ENCODE data around the gene HYOU1. TPM values are rescaled to one million over a fixed set of nuclear protein-coding genes. Genes with fewer than 3 reads are reported as not detected.
A peak's percentile ranks its signal among the peaks of the same experiment; 100 is the strongest.
"Not testable (repeated sequence)": the region's sequence is repeated elsewhere in the genome, so short reads cannot be mapped to it uniquely, and the experiment has no call there.

The HYOU1 gene
- total RNA-seq, 1 donor from 2014 or later, result 162 TPM

DNA sequence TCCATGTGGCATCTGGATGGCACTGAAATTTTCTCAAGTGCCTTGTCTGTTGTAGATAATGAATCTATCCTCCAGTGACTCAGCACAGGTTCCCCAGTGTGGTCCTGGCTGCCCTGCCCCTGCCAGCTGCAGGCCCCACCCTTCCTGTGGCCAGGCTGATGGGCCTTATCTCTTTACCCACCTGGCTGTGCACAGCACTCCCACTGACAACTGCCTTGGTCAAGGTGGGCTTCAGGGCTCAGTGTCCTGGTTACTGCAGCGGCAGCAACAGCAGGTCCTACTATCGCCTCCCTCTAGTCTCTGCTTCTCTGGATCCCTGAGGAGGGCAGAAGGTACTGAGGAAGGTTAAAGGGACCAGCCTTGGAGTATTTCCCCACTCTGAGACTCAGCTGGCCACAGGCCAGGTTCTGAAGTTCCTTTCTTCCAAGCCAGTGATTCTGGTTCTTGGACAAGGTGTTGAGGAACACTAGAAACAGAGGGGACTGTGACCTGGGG, 30.8 kb upstream of the HYOU1 start:
- no peak for DNase-seq (ENCODE audit: low spot score)

DNA sequence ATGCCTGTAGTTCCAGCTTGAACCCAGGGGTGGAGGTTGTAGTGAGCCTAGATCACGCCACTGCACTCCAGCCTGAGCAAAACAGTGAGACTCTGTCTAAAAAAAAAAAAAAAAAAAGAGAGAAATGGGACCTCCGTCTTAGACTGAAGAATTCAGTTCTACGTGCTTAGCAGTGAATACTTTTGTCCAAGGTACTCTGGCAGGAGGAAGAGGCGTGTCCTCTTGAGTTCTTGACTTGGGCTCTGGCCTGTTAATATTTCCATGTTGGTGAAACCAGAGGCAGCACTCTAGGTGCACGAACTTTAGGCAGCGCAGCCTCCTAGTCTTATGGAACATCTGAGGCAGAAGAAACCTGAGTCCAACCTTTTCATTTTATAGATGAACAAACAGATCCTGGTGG, 30.1 kb upstream of the HYOU1 start:
- DNase-seq (ENCODE audit: low spot score), result no peak

DNA sequence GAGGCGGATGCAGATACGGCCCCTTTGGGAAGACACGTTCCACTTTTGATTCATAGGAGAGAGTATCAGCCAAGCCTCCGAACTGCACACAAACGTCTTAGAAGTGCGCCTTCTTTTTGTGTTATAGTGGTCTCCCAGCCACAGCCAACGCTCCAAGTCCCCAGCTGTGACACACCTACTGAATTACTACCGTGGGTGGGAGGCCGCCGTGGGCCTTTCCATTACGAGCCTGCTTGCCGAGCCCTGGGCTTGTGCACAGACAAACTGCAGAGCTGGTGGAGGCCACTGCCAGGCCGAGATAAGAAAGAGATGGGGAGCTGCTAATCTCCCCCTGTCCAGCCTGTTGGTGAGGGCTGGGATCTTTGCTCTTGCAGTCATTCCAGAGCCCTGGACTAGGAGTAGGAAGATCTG, 28.4 kb upstream of the HYOU1 start:
- no peak for DNase-seq (ENCODE audit: low spot score)

DNA sequence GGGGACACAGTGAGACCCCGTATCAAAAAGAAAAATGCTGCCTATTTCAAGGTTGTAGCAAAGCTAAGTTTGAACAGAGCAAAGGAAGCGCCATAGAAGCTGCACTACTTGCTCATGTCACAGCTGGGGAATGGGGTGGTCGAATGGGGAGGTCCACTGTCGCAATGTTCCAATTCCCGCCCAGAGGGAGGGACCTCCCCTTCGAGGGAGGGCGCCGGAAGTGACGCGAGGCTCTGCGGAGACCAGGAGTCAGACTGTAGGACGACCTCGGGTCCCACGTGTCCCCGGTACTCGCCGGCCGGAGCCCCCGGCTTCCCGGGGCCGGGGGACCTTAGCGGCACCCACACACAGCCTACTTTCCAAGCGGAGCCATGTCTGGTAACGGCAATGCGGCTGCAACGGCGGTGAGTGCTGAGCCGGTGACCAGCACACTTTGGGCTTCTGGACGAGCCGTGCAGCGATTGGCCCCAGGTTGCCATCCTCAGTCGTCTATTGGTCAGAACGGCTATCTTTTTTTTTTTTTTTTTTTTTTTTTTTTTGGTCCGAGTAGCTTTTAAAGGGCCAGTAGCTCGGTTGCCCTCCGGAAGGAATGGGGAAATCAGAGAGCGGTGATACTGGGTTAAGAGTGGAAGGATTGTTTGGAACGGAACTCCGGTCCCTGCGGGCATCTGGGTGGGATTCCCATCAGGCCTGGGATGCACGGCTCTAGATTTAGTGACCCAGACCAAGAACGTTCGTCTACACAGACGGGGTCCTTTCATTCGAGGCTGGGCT, 27.8 kb upstream of the HYOU1 start, which contains the start of gene HMBS:
Gene HMBS (plus strand): TSS at position 219 of the 774 bp plus-strand sequence. CDS start 153 bp downstream, at position 372.
- DNase-seq (ENCODE audit: low spot score), result peak; percentile 95

DNA sequence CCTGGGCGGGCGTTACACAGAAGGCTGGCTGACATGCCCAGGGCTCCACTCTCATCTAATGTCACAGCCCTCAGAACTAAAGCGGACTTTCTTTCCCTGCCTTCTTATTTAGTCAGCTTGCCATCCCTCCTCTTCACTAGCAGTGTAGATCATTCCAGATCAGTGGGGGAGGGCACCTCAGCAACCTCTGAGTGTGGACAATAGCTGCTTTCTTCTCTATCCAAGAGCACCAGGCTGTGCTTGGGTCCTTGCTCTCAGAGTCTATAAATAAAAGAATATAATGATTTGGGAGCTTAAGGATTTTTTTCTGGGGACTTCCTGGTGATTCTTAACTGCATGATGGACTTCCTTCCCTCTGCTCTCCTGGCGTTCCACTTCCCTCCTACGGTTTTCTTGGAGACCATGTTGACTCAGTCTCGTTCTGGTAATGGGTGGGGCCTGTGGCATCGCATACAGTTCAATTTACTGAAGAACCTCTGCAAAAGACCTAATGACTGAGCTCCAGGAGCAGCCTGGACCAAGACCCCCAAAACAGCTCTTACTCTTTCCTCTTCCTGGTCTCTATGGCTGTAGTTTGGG, 24.8 kb upstream of the HYOU1 start:
- no peak for DNase-seq (ENCODE audit: low spot score)

DNA sequence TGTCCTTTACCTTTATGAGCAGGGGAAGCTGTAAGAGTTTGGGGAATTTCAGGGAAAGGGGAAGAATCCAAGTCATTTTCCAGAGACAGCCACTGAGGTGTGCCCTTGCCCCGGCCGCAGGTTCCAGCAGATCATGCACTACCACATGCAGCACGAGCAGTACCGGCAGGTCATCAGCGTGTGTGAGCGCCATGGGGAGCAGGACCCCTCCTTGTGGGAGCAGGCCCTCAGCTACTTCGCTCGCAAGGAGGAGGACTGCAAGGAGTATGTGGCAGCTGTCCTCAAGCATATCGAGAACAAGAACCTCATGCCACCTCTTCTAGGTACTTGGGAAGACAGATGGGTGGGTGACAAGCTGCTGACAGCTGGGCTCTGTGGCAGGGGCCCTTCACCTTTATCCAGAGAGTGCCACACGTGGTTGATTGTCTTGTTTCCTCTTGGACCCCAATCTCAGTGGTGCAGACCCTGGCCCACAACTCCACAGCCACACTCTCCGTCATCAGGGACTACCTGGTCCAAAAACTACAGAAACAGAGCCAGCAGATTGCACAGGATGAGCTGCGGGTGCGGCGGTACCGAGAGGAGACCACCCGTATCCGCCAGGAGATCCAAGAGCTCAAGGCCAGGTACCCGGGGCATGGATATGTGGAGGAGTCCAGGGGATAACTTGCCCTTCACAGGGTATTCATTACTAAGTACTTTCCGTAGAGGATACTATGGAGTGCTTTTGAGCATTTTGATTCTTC, 21.8 kb upstream of the HYOU1 start:
- DNase-seq (ENCODE audit: low spot score), result no peak

DNA sequence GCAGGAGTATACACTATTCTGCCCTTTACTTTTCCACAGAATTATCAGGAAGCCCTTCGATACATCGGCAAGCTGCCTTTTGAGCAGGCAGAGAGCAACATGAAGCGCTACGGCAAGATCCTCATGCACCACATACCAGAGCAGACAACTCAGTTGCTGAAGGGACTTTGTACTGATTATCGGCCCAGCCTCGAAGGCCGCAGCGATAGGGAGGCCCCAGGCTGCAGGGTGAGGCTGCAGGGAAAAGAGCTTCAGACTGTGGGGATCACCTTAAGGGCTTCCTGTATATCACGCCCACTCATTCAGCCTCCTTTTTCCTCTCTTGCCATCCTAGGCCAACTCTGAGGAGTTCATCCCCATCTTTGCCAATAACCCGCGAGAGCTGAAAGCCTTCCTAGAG, 20.8 kb upstream of the HYOU1 start:
- no peak for DNase-seq (ENCODE audit: low spot score)

- peak; percentile 97 for DNase-seq (ENCODE audit: low spot score)
Observed at GRCh38 chr11:119067371-119068222, 10.6 kb upstream of the HYOU1 start, which contains the start of gene VPS11. VPS11 (plus strand) TSS chr11:119067818; CDS start chr11:119067824, 6 bp downstream.

DNA sequence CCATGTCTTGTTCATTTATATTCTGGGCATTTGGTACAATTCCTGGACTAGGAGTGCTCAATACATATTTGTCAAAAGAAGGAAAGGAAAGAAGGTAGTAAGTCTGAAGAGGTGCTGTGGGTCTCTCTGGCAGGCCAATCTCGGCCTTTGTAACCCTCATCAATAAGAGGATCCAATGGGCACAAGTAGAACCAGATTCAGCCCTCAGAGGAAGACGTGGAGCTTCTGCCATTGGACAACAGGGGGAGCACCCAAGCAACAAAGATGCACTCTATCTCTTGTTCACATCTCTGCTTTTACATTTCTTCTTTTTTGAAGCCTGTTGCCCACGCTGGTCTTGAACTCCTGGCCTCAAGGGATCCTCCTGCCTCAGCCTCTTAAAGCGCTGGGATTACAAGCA, 8.4 kb upstream of the HYOU1 start:
- DNase-seq (ENCODE audit: low spot score), result no peak

GRCh38 chr11:119062779-119063178, 5.8 kb upstream of the HYOU1 start:
- DNase-seq (ENCODE audit: low spot score), result no peak

- DNase-seq (ENCODE audit: low spot score), result no peak
Observed at GRCh38 chr11:119061256-119061655, 4.3 kb upstream of the HYOU1 start.

- DNase-seq (ENCODE audit: low spot score), result not testable (repeated sequence)
Observed at GRCh38 chr11:119059128-119059527, 2.1 kb upstream of the HYOU1 start.

- peak; percentile 54 for DNase-seq (ENCODE audit: low spot score)
Observed at GRCh38 chr11:119056421-119056999, 495 bp downstream of the HYOU1 start.

DNA sequence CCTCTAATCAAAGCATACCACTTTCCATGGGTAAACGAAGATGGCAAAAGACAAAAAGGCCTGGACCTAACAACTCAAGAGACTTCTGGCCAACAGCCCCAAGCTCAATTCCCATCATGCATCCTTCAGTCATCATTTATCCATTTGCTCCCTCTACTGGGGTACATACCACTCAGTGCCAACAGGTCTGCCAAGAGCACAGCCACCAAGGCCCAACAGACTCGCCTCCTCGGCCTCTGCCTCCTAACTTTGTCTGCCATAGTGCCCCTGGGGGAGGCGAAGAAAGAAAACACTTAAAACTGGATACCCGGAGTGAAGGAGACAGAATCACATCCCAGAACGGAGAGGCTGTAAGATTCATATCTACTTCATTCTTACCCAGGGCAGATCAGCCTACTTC, 1.1 kb downstream of the HYOU1 start:
- no peak for DNase-seq (ENCODE audit: low spot score)

- DNase-seq (ENCODE audit: low spot score), result no peak
Observed at GRCh38 chr11:119054418-119054817, 2.6 kb downstream of the HYOU1 start.

- no peak for DNase-seq (ENCODE audit: low spot score)
Observed at GRCh38 chr11:119052163-119052814, 4.7 kb downstream of the HYOU1 start.

DNA sequence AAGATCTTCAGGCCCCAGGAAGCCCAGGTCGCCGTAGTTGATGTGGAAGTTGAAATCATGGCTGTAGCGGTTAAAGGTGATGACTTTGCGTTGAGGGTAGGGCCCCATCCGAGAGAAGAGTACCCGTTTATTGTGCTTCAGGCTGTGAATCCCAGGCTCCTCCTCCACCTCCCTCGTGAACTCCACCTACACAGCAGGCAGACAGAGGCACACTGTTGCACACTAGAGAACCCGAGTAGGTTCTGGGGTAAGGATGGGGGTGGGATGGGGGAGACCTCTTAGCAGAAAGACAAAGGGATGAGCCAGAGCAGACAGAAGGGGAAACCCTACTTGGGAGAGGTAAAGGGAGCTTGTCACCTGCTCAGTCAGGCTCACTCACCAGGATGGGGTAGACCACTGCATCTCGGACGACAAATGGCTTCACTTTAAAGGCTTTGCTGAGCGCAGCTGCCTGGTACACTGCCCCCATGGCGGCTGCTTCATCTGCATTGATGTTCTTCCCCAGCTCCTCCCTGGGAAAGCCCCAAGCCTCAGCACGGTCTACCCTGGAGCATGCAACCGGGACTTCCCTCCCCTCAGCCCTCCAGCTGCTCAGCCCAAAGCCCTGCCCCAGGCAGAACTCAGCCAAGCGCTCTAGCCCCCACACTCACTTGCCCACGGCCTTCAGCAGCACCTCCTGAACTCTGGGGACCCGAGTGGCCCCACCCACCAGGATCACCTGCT, 5.4 kb downstream of the HYOU1 start:
- no peak for DNase-seq (ENCODE audit: low spot score)

GRCh38 chr11:119049081-119049480, 7.9 kb downstream of the HYOU1 start:
- DNase-seq (ENCODE audit: low spot score), result no peak

GRCh38 chr11:119048644-119049043, 8.4 kb downstream of the HYOU1 start:
- DNase-seq (ENCODE audit: low spot score), result no peak

- DNase-seq (ENCODE audit: low spot score), result no peak
Observed at GRCh38 chr11:119047205-119047604, 9.8 kb downstream of the HYOU1 start.
